CD4-positive, alpha-beta T cell treated with Interleukin-15 for 1 hour (primary cell): ENCODE results near the gene TIMM9.
A peak's percentile ranks its signal among the peaks of the same experiment; 100 is the strongest.
"Not testable (repeated sequence)": the region's sequence is repeated elsewhere in the genome, so short reads cannot be mapped to it uniquely, and the experiment has no call there.

Source experiments
- DNase-seq: peaks from one replicate; pipeline ENCODE4 v3.0.0-alpha.2; 2020

TIMM9 gene, protein sequence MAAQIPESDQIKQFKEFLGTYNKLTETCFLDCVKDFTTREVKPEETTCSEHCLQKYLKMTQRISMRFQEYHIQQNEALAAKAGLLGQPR

DNA sequence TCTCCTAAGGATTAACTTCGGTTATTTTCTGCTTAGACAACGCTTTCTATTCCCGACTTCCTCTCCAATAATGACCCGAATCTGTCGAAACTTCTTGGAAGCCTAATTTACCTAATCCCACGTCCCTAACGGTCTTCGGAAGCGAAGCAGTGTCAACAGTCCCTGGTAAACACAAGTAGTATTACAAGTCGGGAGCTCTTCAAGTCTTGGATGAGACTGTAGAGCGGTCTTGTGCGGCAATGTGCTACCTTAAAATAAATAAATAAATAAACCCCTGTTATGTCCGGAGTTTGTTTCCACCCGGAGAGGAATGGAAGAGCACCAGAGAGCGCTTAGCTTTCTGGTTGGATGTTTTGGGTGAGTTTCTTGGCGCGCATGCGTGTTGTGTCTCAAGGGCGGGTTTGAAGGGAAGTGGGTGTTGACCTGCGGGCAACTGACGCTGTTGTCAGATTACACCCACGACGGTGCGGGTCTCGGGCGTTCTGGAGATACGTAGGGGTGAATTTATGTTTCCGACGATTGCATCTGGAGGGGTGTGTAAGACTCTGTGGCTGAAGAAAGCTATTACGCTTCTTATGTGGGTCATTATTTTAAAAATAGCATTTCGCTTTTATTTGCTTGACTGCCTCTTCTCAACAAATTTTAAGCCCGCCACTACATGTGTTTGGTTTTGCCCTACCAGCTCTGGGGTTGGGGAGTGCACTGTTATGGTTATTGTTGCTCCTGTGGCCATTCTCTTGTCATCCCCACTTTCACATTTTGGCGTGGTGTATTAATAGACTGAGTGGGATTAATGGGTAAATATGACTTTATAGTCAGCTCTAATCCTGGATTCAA lies at the start of gene TIMM9, which contains the start of gene KIAA0586:
TSS of gene TIMM9 (minus strand) at position 251 of the 837 bp plus-strand sequence. CDS start 15,586 bp downstream, outside the sequence.
TSS of gene KIAA0586 (plus strand) at position 439 of the 837 bp plus-strand sequence. CDS start 546 bp downstream, outside the sequence.
- DNase-seq = peak; percentile 98

DNA sequence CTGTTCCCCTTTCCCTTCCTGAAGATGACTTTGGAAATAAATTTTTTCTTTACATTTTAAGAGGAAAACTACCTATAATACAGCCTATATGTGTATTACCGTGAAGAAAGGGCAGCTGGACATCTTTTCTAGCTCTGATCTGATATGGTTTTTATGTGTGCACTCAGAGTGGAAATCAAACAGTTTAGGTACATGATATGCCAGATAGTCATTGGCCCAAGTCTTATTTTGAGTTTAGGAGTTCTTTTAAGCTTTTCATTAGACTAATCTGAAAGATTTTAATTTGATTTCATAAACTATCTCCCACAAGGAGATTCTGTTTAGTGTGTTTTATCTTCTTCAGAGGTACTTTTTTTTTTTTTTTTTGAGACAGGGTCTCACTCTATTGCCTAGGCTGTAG lies 49.0 kb upstream of the TIMM9 start:
- DNase-seq = no peak

DNA sequence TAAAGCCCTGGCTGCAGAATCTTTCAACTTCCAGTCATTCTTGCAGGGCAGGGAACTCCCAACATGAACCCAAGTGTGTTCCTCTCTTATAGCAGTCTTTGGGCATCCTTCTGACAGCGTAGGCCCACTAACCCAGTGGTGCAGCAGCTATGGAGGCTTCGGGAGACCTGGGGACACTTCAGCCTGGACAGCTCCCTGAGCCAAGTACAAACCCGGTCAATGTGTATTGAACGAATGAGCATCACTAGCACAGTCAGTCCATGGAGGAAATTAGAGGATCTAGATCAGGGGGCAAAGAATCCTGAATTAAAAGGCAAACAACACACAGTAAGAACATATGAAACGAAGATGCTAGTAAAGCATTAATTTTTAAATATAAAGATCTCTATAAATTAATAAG lies 42.0 kb upstream of the TIMM9 start:
- DNase-seq = no peak

DNA sequence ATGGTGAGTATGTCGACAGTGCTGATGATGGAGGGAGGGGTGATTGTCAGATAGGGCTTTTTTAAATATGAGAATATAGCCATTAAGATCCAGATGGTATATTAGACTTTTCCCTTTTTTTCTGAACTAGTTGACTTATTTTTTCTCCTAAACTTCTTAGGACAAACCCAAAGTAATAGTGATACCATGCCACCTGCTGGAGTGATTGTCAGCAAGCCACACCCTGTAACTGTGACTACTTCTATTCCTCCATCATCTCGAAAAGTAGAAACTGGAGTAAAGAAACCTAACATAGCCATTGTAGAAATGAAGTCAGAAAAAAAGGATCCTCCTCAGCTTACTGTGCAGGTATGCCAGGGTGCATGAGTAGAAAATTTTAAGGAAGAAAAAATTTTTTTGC lies 40.2 kb upstream of the TIMM9 start:
- DNase-seq = no peak

DNA sequence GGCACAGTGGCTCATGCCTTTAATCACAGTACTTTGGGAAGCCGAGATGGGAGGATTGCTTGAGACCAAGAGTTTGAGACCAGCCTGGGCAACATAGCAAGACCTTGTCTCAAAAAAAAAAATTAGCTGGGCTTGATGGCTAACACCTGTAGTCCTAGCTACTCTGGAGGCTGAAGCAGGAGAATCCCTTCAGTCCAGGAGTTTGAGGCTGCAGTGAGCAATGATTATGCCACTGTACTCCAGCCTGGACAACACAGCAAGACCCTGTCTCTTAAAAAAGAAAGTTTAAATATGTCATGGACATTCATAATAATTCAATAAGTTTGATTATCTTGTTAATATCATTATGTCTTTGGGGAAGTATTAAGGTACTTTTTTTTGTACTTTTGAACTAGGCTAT lies 39.1 kb upstream of the TIMM9 start:
- no peak for DNase-seq

DNA sequence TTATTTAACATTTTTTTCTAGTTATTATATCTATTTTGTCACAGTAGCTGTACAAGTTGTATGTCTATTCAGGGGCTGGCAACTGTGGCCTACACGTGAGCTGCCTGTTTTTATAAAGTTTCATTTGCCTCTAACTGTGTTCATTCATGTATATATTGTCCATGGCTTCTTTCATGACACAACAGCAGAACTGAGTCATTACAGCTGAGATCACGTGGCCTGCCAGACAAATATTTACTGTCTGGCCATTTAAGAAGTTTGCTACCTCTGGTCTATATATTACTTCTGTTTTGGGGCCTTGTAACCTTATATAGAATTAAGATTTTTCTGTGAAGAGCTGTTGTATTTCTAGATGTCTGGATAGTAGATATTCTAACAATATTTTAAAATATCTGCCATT lies 38.1 kb upstream of the TIMM9 start:
- DNase-seq = no peak

DNA sequence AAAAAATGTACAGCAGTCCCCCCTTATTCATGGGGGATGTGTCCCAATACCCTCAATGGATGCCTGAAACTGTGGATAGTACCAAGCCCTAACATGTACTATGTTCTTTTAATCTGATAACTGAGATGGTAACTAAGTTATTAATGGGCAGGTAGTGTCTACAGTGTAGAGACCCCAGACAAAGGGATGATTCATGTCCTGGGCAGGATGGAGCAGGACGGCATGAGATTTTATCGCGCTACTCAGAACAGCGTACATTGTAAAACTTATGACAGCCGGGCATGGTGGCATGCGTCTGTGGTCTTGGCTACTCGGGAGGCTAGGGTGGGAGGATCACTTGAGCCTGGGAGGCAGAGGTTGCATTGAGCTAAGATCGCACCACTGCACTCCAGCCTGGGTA lies 37.3 kb upstream of the TIMM9 start:
- DNase-seq = no peak

DNA sequence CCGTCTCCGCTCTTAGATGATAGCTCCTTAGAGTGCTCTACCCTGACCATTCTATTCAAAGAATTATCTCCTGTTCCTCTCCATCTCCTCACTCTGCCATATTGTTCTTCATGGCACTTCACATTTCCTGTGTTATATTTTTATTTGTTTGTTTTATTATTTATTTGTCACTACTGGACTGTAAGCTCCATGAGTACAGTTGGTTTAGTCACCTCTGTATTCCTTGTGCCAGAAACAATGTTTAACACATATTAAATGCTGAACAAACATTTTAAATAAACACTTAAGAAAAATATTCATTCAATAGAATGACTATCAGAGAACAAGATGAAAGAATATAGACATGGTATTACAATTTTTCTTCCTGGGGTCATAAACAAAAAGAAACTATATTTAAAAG lies 35.8 kb upstream of the TIMM9 start:
- no peak for DNase-seq

DNA sequence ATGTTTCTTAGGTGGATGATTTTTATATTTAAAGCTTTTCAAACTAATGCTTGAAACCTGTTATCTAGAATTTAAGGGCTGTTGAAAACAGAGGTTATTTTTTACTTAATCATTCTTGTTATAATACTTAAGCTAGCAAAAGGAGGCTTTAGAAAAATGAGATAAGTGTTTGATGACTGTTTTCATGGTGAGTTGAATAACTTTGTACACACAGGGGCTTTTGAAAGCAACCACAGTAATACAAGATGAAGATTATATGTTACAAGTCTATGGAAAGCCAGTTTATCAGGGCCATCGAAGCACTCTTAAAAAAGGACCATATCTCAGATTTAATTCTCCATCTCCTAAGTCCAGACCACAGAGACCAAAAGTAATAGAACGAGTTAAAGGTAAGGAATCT lies 33.4 kb upstream of the TIMM9 start:
- DNase-seq = no peak

DNA sequence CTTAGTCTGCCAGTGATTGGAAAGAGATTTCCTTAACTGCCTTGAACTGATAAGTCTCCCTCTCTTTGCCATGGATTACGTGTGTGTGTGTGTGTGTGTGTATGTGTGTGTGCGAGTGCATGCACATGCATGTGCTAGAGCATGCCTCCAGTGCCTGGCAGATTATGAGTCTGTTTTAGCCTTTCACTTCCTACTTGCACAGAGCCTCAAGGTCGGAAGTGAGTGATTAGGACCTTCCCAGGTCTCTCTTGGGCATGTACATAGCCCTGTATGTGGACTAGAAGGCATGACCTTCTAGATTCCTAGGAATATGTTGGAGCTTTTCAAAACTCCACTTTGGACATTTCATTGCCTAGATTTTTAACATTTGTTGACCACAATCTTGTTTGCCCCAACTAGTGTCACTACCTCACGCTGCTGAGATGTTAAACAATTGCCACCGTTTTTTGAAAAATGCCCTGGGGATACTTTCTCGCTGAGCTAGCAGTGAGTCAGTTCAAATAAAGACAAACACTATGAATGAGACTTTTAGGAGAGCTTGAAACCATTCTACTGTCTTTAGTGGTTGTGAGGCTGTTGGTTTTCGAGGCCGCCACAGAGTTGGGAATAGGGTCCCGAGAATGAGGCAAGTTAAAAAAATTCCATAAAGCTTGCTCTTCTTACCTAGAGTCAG lies 28.4 kb upstream of the TIMM9 start:
- DNase-seq = no peak

DNA sequence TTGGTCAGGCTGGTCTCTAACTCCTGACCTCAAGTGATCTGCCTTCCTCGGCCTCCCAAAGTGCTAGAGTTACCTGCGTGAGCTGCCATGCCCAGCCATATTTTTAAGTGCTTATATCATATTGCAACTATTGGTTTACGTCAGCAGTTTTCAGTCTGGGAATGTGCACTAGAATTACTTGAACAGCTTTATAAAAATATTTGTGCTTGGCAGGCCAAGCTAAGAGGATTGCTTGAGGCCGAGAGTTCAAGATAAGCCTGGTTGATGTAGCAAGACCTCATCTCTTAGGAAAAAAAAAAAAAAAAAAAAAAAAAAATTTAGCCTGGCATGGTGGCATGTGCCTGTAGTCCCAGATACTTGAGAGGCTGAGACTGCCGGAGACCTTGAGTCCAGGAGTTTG lies 17.3 kb upstream of the TIMM9 start:
- no peak for DNase-seq

DNA sequence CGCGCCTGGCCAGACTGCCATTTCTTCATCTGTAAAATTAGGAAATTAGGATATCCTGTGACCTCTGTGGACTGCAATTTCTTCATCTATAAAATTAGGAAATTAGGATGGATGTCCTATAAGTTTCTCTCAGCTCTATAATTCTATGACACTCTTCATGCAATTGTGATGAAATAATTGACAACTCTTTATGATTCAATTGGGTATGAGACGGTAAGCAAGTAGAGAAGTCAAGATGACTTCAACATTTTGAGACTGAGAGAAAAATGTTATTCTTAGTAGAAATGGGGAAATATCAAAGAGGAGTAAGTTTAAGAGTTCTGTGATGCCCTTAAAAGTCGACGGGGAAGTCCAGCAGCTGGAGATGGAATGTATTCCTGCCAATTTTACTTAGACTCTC lies 12.1 kb upstream of the TIMM9 start:
- DNase-seq = no peak

DNA sequence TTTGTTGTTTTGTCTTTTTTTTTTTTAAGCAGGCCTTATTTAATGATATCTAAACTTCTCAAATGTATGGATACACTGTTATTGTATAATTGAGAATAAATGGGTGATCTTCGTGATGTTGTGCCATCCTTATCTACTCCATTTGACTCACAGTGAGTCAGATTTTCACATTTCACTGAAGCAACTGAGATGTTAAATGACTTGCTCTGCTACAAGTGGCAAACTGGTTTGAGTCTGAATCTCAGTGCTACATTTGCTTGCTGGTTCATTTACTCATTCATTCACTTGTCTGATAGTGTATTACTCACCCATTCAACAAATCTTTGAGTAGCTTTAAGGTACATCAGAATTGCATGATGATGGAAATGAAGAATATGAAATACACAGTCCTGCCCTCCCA lies 2.8 kb upstream of the TIMM9 start:
- DNase-seq = no peak

DNA sequence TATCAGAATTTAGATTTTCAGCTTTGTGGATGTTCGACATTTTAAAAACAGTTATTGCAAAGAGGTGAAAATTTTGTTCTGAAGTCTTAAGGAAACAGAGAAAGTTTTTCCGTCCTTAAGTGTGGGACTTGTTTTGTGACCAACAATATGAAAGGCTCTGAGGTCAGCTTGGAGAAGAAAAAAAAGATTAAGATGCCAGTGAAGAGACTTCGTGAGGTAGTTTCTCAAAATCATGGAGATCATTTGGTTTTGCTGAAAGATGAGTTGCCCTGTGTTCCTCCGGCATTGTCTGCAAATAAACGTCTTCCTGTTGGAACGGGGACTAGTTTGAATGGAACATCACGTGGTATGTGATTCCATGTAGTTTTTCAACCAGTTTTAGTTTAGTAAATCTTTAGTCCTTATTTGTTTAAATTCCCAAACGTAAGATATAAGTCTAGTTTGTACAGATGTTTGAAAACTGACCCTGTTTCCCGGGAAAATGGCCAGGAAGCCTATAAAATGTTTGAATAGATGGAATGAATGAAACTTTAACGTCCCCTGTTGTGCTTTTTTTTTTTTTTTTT lies 870 bp upstream of the TIMM9 start:
- no peak for DNase-seq

DNA sequence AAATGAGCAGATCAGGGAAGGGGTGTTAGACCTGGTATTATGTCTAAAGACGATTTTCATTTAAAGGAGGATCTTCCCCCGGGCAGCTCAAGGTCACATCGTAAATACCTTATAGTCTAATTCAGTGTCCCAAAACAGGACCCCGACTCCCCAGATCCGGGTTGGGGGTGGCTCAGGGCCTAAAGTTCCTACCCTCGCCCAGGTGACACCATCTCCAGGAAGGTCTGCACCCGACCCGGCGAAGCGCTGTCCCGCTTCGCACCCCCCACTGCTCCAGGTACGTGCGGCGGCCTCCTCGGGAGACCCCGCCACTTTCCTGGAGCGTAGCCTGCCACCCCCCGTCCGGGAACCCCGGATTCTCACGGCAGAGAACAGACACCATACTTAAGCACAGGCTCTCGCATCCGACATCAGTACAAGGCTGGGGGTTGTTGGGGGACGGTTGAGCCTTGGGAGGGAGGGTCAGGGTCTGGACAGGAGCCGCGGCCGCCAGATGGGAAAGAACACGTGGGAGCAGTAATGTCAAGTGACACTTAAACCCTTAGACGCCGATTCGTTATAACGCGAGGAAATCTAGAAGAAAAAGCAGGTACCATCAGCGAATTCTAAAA lies 556 bp downstream of the TIMM9 start:
- peak; percentile 44 for DNase-seq

DNA sequence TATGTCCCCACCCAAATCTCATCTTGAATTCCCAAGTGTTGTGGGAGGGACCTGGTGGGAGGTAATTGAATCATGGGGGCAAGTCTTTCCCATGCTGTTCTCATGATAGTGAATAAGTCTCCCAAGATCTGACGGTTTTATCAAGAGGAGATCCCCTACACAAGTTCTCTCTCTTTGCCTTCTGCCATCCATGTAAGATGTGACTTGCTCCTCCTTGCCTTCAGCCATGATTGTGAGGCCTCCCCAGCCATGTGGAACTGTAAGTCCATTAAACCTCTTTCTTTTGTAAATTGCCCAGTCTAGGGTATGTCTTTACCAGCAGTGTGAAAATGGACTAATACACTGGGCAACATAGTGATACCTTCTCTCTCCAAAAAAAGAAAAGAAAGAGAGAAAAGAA lies 10.4 kb downstream of the TIMM9 start:
- not testable (repeated sequence) for DNase-seq

DNA sequence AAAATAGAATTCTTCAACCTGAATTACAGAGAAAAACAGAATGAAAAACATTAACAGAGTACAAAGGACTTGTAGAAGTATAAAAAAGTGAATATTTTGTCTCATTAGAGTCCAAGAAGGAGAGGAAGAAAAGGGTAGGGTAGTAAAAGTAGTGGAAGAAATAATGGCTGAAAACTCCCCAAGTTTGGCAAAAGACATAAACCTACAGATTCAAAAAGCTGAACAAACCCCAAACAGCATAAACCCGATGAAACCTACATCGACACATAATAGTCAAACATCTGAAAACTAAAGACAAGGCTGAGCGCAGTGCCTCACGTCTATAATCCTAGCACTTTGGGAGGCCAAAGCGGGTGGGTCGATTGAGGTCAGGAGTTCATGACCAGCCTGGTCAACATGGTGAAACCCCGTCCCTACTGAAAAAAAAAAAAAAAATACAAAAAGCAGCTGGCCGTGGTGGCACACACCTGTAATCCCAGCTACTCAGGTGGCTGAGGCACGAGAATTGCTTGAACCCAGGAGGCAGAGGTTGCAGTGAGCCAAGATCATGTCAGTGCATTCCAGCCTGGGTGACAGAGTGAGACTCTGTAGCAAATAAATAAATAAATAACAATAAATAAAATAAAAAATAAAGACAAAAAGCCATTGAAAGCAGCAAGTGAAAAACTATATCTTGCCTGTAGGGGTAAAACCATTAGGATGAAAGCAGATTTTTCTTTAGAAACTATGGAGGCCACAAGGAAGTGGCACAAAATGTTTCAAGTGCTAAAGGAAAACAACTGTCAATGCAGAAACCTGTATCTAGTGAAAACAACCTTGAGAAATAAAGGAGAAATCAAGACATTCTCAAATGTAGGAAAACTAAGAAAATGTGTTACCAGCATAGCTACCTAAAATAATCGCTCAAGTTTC lies 11.4 kb downstream of the TIMM9 start:
- DNase-seq = no peak

DNA sequence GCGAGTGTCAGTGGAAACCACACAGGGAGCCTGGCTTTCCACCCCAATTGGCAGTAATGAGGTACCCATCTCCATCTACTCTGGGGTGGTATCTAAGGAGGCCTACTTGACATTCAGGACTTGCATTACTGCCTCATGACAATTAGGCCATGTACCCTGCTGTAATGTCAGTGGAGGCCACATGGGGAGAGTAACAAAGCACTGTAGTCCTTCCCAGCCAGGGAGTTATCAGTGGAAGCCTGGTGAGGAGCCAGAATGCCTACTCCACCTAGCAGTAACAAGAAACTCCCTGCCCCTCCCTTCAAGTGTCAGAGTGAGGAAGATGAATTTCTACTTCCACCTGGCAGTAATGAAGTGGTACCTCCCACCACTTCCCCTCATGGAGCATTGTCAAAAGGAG lies 12.5 kb downstream of the TIMM9 start:
- DNase-seq = no peak

DNA sequence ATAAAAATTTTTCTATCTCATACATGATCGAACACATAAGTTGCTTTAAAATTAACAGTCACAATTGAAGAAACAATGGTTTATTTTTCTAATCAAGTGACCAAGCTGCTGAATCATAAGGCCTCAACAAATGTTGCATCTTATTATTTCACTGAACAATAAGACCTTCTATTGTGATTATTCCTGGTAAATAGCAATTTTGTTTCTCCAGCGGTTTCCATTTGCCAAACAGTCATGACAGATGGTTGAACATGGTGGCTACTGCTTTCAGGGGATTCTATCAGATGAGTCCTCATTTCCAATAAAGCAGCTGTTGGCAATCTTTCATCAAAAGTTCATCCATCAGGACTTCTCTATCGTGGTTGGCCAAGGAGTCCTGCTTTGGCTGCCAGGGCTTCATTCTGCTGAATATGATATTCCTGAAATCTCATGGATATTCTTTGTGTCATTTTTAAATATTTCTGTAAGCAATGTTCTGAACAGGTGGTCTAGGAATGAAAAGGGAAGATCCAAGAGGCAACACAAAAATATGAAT lies 18.6 kb downstream of the TIMM9 start:
- no peak for DNase-seq

DNA sequence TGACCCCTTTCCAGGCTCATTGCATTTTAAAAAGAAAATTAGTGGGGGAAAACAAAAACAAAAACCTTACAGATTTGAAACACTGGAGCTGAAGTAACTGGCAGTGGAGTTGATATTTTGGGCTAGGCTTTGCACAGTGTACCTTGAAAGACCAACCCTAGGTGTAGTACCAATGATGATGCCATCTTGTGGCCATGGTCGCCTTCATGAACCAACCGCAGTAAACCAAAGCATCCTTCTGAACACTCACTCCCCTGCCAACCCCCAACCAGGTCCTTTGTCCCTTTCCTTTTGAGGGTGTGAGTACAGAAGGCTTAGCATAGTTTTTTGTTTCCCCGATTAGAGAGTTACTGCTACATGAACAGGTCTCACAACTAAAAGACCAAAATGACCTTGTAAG lies 25.7 kb downstream of the TIMM9 start:
- no peak for DNase-seq

DNA sequence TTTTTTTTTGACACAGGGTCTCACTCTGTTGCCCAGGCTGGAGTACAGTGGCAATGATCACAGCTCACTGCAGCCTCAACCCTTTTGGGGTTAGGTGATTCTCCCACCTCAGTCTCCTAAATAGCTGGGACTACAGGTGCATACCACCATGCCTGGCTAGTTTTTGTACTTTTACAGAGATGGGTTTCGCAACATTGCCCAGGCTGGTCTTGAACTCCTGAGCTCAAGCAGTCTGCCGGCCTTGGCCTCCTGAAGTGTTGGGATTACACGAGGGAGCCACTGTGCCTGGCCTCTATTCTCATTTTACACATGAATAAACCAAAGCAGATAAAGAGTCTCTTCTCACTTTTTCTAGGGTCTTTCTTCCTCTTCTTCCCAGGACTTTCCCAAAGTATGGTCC lies 28.4 kb downstream of the TIMM9 start:
- no peak for DNase-seq

DNA sequence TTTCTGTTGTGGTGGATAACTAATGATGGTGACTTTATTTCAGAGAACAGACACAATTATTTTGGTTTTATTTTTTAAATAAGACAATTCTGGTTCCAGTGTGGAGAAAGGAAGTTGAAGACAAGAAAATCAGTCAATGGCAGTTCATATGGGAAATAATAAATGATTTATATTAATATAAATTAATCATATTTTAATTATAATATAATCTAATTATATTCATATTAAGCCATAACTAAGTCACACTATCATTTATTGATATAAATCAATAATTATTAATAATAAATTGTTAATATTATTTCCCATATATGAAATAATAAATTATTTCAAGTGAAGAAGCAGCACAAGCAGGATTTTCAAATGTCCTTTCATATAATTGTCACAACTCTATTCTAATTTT lies 28.8 kb downstream of the TIMM9 start:
- DNase-seq = no peak
